Activated gamma-delta T cell treated with Interleukin-2 at 50 U/mL for 16 hours (primary cell): ENCODE data around the gene C12orf54.
"Not testable (repeated sequence)": the region's sequence is repeated elsewhere in the genome, so short reads cannot be mapped to it uniquely, and the experiment has no call there.

Experiments
- DNase-seq: peaks from one replicate; pipeline ENCODE4 v3.0.0-alpha.2; 2020

Gene C12orf54

GRCh38 chr12:48482198-48482597 is at the start of gene C12orf54:
Gene C12orf54, plus strand, starts transcription at chr12:48482498. Its CDS starts 799 bp downstream, at chr12:48483297.
- no peak for DNase-seq

- DNase-seq = not testable (repeated sequence)
These were observed 48.3 kb upstream of the C12orf54 start for GRCh38 chr12:48434016-48434415.

GRCh38 chr12:48441069-48441468 is 41.2 kb upstream of the C12orf54 start:
- DNase-seq = no peak

- no peak for DNase-seq
These were observed 40.0 kb upstream of the C12orf54 start for GRCh38 chr12:48442179-48442847.

- DNase-seq = no peak
These were observed 36.8 kb upstream of the C12orf54 start for GRCh38 chr12:48445538-48445937.

GRCh38 chr12:48446161-48446776 is 36.0 kb upstream of the C12orf54 start:
- DNase-seq = no peak

- no peak for DNase-seq
These were observed 34.5 kb upstream of the C12orf54 start for GRCh38 chr12:48447755-48448154.

GRCh38 chr12:48451372-48451771 is 30.9 kb upstream of the C12orf54 start:
- no peak for DNase-seq

- DNase-seq = not testable (repeated sequence)
These were observed 29.3 kb upstream of the C12orf54 start for GRCh38 chr12:48452961-48453360.

GRCh38 chr12:48454667-48455066 is 27.6 kb upstream of the C12orf54 start:
- no peak for DNase-seq

GRCh38 chr12:48455116-48455515 is 27.2 kb upstream of the C12orf54 start:
- no peak for DNase-seq

GRCh38 chr12:48459259-48459658 is 23.0 kb upstream of the C12orf54 start:
- DNase-seq = no peak

- not testable (repeated sequence) for DNase-seq
These were observed 13.3 kb upstream of the C12orf54 start for GRCh38 chr12:48469027-48469426.

- no peak for DNase-seq
These were observed 10.0 kb upstream of the C12orf54 start, which contains the start of gene ANP32D for GRCh38 chr12:48472259-48472658. Gene ANP32D, plus strand, starts transcription at chr12:48472559. Its CDS starts 106 bp downstream, at chr12:48472665.

- DNase-seq = no peak
These were observed 9.2 kb upstream of the C12orf54 start for GRCh38 chr12:48473061-48473460.

GRCh38 chr12:48474497-48474896 is 7.8 kb upstream of the C12orf54 start:
- DNase-seq = not testable (repeated sequence)

GRCh38 chr12:48482930-48483329 is 632 bp downstream of the C12orf54 start:
- DNase-seq = no peak

- no peak for DNase-seq
These were observed 4.0 kb downstream of the C12orf54 start for GRCh38 chr12:48486261-48486660.

GRCh38 chr12:48486679-48487078 is 4.4 kb downstream of the C12orf54 start:
- DNase-seq = no peak

- DNase-seq = no peak
These were observed 6.7 kb downstream of the C12orf54 start for GRCh38 chr12:48489012-48489411.

GRCh38 chr12:48489456-48489855 is 7.2 kb downstream of the C12orf54 start:
- not testable (repeated sequence) for DNase-seq

GRCh38 chr12:48500281-48500680 is 18.0 kb downstream of the C12orf54 start:
- not testable (repeated sequence) for DNase-seq

- not testable (repeated sequence) for DNase-seq
These were observed 24.5 kb downstream of the C12orf54 start for GRCh38 chr12:48506836-48507235.

- no peak for DNase-seq
These were observed 26.7 kb downstream of the C12orf54 start for GRCh38 chr12:48508987-48509386.

GRCh38 chr12:48510111-48510510 is 27.8 kb downstream of the C12orf54 start:
- no peak for DNase-seq
